Measurements from ENCODE around the gene EPS8L2.

EPS8L2 gene

DNA sequence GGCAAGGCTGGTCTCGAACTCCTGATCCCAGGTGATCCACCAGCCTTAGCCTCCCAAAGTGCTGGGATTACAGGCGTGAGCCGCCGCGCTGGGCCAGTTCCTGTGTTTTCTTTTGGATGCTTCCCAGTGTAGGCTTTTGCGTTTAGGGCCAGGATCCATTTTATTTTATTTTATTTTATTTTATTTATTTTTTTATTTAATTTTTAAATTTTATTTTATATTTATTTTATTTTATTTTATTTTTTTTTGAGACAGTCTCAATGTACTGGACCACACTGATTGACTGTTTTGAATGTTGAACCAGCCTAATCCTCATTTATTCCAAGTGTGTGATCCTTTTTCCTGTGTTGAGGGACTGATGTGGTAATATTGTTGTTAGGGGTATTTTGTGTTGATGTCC is 8.4 kb downstream of the EPS8L2 start:
- DNase-seq, result no peak
- H3K18ac ChIP-seq (ENCODE audit: low read length), result no peak overlapping the region
- no CpG with 5 or more reads among the region's 6 CpGs for WGBS (ENCODE audit: extremely low coverage, insufficient coverage, insufficient read length)

DNA sequence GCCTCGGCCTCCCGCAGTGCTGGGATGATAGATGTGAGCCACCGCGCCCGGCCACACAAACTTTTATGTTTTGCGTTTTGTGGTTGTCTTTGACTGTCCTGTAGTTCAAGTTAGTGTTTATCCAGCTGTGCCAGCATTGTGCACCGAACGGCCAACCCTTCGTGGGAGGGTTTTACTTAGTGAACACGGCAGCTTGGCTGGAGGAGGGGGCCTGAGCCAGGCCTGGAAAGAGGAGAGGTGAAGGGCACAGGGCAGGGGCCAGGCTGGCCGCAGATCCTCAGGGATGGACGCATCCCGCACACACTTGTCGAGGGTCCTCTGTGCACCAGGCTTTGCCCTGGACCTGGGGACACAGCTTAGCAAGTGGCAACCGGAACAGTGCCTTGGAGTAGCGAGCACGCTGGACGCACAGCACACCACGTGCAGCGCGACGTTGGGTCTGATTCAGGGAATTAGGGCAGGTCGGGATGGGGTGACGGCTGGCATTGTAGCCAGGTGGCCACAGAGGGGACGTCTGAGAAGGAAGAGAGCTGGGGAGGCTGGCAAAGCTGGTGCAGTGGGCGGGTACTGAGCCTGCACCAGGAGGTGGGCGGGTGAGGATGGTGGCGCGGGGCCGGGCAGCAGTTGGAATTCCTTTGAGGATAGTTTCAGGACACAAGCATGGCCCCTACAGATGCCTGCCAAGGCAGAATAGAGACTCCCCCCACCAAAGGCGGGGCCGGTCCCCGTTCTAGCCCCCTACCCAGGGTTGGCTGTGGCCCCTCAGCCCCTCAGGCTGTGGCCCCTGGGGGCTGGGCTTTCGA is 13.4 kb downstream of the EPS8L2 start:
- peaks cover 47 to 51% of the 10 kb centered on the region in 2 experiments for H3K36me3 ChIP-seq (ENCODE audit: control insufficient read depth in 1 of 2, insufficient read depth in 2 of 2, low read length in 2 of 2)
- no peak overlapping the region for H3K4me3 ChIP-seq (ENCODE audit: low read depth, low read length)
- H4K12ac ChIP-seq (ENCODE audit: low read depth, low read length), result no peak overlapping the region
- H2BK120ac ChIP-seq (ENCODE audit: insufficient read depth, low read length, poor library complexity), result no peak overlapping the region
- H2BK12ac ChIP-seq (ENCODE audit: low read length), result no peak overlapping the region
- no CpG with 5 or more reads among the region's 34 CpGs for WGBS (ENCODE audit: extremely low coverage, insufficient coverage, insufficient read length)
- H2AK5ac ChIP-seq (ENCODE audit: low read length), result no peak overlapping the region
- no peaks in the 10 kb centered on the region for H3K9me3 ChIP-seq (ENCODE audit: insufficient read depth, low read depth, low read length)
- no peaks in the 10 kb centered on the region for H3K27me3 ChIP-seq (ENCODE audit: insufficient read depth, low read length)
- H2AFZ ChIP-seq (ENCODE audit: insufficient read depth, low read length, poor library complexity), result no peak overlapping the region
- H3K4me2 ChIP-seq (ENCODE audit: low read length), result no peak overlapping the region
- H3K14ac ChIP-seq (ENCODE audit: low read length), result no peak overlapping the region
- H2BK5ac ChIP-seq (ENCODE audit: low read depth, low read length, poor library complexity), result no peak overlapping the region
- no peak overlapping the region for H3K4ac ChIP-seq (ENCODE audit: low read depth, low read length)
- no peak overlapping the region for H3K23ac ChIP-seq (ENCODE audit: low read length)
- H3K4me1 ChIP-seq (ENCODE audit: control insufficient read depth in 1 of 2, insufficient read depth in 2 of 2, low read length in 2 of 2), result no peaks in the 10 kb centered on the region
- no peak overlapping the region for H3K27ac ChIP-seq (ENCODE audit: low read depth, low read length)
- no peak overlapping the region for H4K8ac ChIP-seq (ENCODE audit: low read depth, low read length)
- no peak for DNase-seq
- H3K9ac ChIP-seq (ENCODE audit: low read length), result no peak overlapping the region
- H3K18ac ChIP-seq (ENCODE audit: low read length), result no peak overlapping the region
- H3K79me2 ChIP-seq (ENCODE audit: control insufficient read depth, insufficient read depth, low read length, poor library complexity), result no peaks in the 10 kb centered on the region
- no peak overlapping the region for H4K91ac ChIP-seq (ENCODE audit: low read depth, low read length)
- H3K79me1 ChIP-seq (ENCODE audit: low read length), result no peaks in the 10 kb centered on the region

More for the DNA sequence above, 8.4 kb downstream of the EPS8L2 start:
- Histone ChIP-seq H3K79me2 (ENCODE audit: control insufficient read depth, insufficient read depth, low read length, poor library complexity) (peaks cover 2% of the 10 kb centered on the region), H3K9ac (ENCODE audit: low read length) (no peak overlapping the region), H3K9me3 (ENCODE audit: insufficient read depth, low read depth, low read length) (no peaks in the 10 kb centered on the region), H2AK5ac (ENCODE audit: low read length) (no peak overlapping the region), H3K4me3 (ENCODE audit: low read depth, low read length) (no peak overlapping the region), H3K36me3 (ENCODE audit: control insufficient read depth in 1 of 2, insufficient read depth in 2 of 2, low read length in 2 of 2) (peaks cover 24 to 25% of the 10 kb centered on the region in 2 experiments), H2BK120ac (ENCODE audit: insufficient read depth, low read length, poor library complexity) (no peak overlapping the region), H2BK5ac (ENCODE audit: low read depth, low read length, poor library complexity) (no peak overlapping the region), H3K14ac (ENCODE audit: low read length) (no peak overlapping the region), H2AFZ (ENCODE audit: insufficient read depth, low read length, poor library complexity) (no peak overlapping the region), H3K27me3 (ENCODE audit: insufficient read depth, low read length) (no peaks in the 10 kb centered on the region), H4K91ac (ENCODE audit: low read depth, low read length) (no peak overlapping the region), H3K79me1 (ENCODE audit: low read length) (peaks cover 3% of the 10 kb centered on the region), H3K23ac (ENCODE audit: low read length) (no peak overlapping the region), H3K27ac (ENCODE audit: low read depth, low read length) (no peak overlapping the region), H2BK12ac (ENCODE audit: low read length) (no peak overlapping the region), H4K8ac (ENCODE audit: low read depth, low read length) (no peak overlapping the region), H4K12ac (ENCODE audit: low read depth, low read length) (no peak overlapping the region), H3K4ac (ENCODE audit: low read depth, low read length) (no peak overlapping the region), H3K4me2 (ENCODE audit: low read length) (no peak overlapping the region), H3K4me1 (ENCODE audit: control insufficient read depth in 1 of 2, insufficient read depth in 2 of 2, low read length in 2 of 2) (peaks cover 6 to 11% of the 10 kb centered on the region in 2 experiments)

DNA sequence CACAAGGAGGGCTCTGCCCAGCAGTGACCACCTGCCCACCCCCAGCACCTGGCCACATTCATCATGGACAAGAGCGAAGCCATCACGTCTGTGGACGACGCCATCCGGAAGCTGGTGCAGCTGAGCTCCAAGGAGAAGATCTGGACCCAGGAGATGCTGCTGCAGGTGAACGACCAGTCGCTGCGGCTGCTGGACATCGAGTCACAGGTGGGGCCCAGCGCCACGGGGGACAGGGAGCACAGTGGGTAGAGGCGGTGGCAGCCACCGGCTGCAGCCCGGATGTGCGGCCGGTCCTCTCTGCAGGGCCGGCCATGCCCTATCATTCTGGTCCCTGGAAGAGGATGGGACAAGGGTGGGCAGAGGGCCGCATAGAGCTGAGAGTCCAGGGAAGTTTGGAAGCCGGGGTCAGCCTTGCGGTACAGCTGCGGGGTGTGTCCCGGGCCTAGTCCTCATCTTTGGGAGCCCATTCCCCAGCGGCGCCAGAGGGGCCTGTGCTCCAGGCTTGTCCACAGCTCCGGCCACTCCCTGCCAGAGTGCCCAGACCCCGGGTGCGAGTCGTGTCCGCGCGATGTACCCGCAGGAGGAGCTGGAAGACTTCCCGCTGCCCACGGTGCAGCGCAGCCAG is 14.1 kb downstream of the EPS8L2 start:
- H3K27me3 ChIP-seq (ENCODE audit: insufficient read depth, low read length), result no peaks in the 10 kb centered on the region
- H3K9me3 ChIP-seq (ENCODE audit: insufficient read depth, low read depth, low read length), result no peaks in the 10 kb centered on the region
- H3K9ac ChIP-seq (ENCODE audit: low read length), result no peak overlapping the region
- H2BK12ac ChIP-seq (ENCODE audit: low read length), result no peak overlapping the region
- H4K12ac ChIP-seq (ENCODE audit: low read depth, low read length), result no peak overlapping the region
- H3K4me1 ChIP-seq (ENCODE audit: control insufficient read depth in 1 of 2, insufficient read depth in 2 of 2, low read length in 2 of 2), result no peaks in the 10 kb centered on the region
- no peak overlapping the region for H3K14ac ChIP-seq (ENCODE audit: low read length)
- no peak for DNase-seq
- H4K8ac ChIP-seq (ENCODE audit: low read depth, low read length), result no peak overlapping the region
- peaks cover 54 to 58% of the 10 kb centered on the region in 2 experiments for H3K36me3 ChIP-seq (ENCODE audit: control insufficient read depth in 1 of 2, insufficient read depth in 2 of 2, low read length in 2 of 2)
- no peak overlapping the region for H2AK5ac ChIP-seq (ENCODE audit: low read length)
- H3K79me1 ChIP-seq (ENCODE audit: low read length), result no peaks in the 10 kb centered on the region
- no peak overlapping the region for H2AFZ ChIP-seq (ENCODE audit: insufficient read depth, low read length, poor library complexity)
- H3K23ac ChIP-seq (ENCODE audit: low read length), result no peak overlapping the region
- H3K4ac ChIP-seq (ENCODE audit: low read depth, low read length), result no peak overlapping the region
- WGBS (ENCODE audit: extremely low coverage, insufficient coverage, insufficient read length), result no CpG with 5 or more reads among the region's 35 CpGs
- no peak overlapping the region for H3K4me2 ChIP-seq (ENCODE audit: low read length)
- no peak overlapping the region for H2BK120ac ChIP-seq (ENCODE audit: insufficient read depth, low read length, poor library complexity)
- H2BK5ac ChIP-seq (ENCODE audit: low read depth, low read length, poor library complexity), result no peak overlapping the region
- H4K91ac ChIP-seq (ENCODE audit: low read depth, low read length), result no peak overlapping the region
- no peak overlapping the region for H3K27ac ChIP-seq (ENCODE audit: low read depth, low read length)
- H3K4me3 ChIP-seq (ENCODE audit: low read depth, low read length), result no peak overlapping the region
- no peak overlapping the region for H3K18ac ChIP-seq (ENCODE audit: low read length)
- H3K79me2 ChIP-seq (ENCODE audit: control insufficient read depth, insufficient read depth, low read length, poor library complexity), result no peaks in the 10 kb centered on the region

DNA sequence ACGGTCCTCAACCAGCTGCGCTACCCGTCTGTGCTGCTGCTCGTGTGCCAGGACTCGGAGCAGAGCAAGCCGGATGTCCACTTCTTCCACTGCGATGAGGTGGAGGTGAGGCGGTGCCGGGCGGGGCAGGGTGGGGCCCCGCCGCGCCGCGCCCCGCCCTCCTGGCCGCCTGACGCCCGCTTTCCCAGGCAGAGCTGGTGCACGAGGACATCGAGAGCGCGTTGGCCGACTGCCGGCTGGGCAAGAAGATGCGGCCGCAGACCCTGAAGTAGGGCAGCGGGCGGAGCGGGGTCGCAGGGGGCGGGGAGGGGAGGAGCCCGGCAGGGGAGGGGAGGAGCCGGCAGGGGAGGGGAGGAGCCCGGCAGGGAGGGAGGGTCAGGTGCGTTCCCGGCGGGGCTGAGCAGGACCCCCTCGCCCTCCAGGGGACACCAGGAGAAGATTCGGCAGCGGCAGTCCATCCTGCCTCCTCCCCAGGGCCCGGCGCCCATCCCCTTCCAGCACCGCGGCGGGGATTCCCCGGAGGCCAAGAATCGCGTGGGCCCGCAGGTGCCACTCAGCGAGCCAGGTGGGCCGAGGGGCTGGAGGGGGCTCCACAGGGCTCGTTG is 14.7 kb downstream of the EPS8L2 start:
- Histone ChIP-seq H2BK12ac (ENCODE audit: low read length) (no peak overlapping the region), H2BK5ac (ENCODE audit: low read depth, low read length, poor library complexity) (no peak overlapping the region), H3K4me2 (ENCODE audit: low read length) (no peak overlapping the region), H3K79me2 (ENCODE audit: control insufficient read depth, insufficient read depth, low read length, poor library complexity) (no peaks in the 10 kb centered on the region), H2AK5ac (ENCODE audit: low read length) (no peak overlapping the region), H3K27ac (ENCODE audit: low read depth, low read length) (no peak overlapping the region), H4K12ac (ENCODE audit: low read depth, low read length) (no peak overlapping the region), H4K91ac (ENCODE audit: low read depth, low read length) (no peak overlapping the region), H3K4me1 (ENCODE audit: control insufficient read depth in 1 of 2, insufficient read depth in 2 of 2, low read length in 2 of 2) (peaks cover 0 to 3% of the 10 kb centered on the region in 2 experiments), H3K36me3 (ENCODE audit: control insufficient read depth in 1 of 2, insufficient read depth in 2 of 2, low read length in 2 of 2) (peaks cover 54 to 58% of the 10 kb centered on the region in 2 experiments), H3K4me3 (ENCODE audit: low read depth, low read length) (no peak overlapping the region), H3K18ac (ENCODE audit: low read length) (no peak overlapping the region), H3K23ac (ENCODE audit: low read length) (no peak overlapping the region), H3K27me3 (ENCODE audit: insufficient read depth, low read length) (no peaks in the 10 kb centered on the region), H3K9me3 (ENCODE audit: insufficient read depth, low read depth, low read length) (no peaks in the 10 kb centered on the region), H3K4ac (ENCODE audit: low read depth, low read length) (no peak overlapping the region), H3K9ac (ENCODE audit: low read length) (no peak overlapping the region), H2BK120ac (ENCODE audit: insufficient read depth, low read length, poor library complexity) (no peak overlapping the region), H3K14ac (ENCODE audit: low read length) (no peak overlapping the region), H2AFZ (ENCODE audit: insufficient read depth, low read length, poor library complexity) (no peak overlapping the region), H3K79me1 (ENCODE audit: low read length) (no peaks in the 10 kb centered on the region), H4K8ac (ENCODE audit: low read depth, low read length) (no peak overlapping the region)
- no CpG with 5 or more reads among the region's 53 CpGs for WGBS (ENCODE audit: extremely low coverage, insufficient coverage, insufficient read length)
- DNase-seq, result no peak
